IMR-90 (cell line): Measurements from ENCODE around the gene ZNF486. TPM values are rescaled to one million over a fixed set of nuclear protein-coding genes. Genes with fewer than 3 reads are reported as not detected.
"Not testable (repeated sequence)": the region's sequence is repeated elsewhere in the genome, so short reads cannot be mapped to it uniquely, and the experiment has no call there.

ENCODE experiments used
- ATAC-seq: fragments of 200-7000 bp; cut with Tn5 transposase; 2 replicates; pipeline ENCODE4 v1.9.1; 2020; ENCODE audit warnings: low read depth, mild to moderate bottlenecking, moderate library complexity
- BruUV-seq: library from RNA; stranded (reverse); fragments of 400-500 nt; replicated peaks from 2 replicates; lab custom pipeline; 2021; lab: Mats Ljungman, UMichigan
- CTCF ChIA-PET: fragments of 300-600 bp; formaldehyde crosslinking; extraction: SDS; loops from one replicate; lab custom pipeline; 2021; ENCODE audit warnings: antibody characterized with exemption; lab: Yijun Ruan, JAX
- POLR2A ChIA-PET: fragments of 300-600 bp; sonication (Branson Sonifier 250); formaldehyde crosslinking; loops from one replicate; lab custom pipeline; 2022; ENCODE audit warnings: antibody characterized with exemption; ENCODE audit not compliant: unreplicated experiment; lab: Charles Lee
- DNase-seq: peaks from one replicate; pipeline ENCODE4 v3.0.0; 2013
- H2AFZ ChIP-seq: replicated peaks from 2 replicates; pipeline ENCODE3; 2013; ENCODE audit warnings: low read length, mild to moderate bottlenecking; ENCODE audit not compliant: poor library complexity
- H2AK5ac ChIP-seq: 2 replicates; pipeline ENCODE4 v1.6.1; 2013; ENCODE audit warnings: low read depth, low read length, inconsistent platforms
- H2AK9ac ChIP-seq: replicated peaks from 2 replicates; pipeline ENCODE3; 2013; ENCODE audit warnings: mild to moderate bottlenecking, low read depth, low read length, moderate library complexity; ENCODE audit not compliant: poor library complexity
- H2BK120ac ChIP-seq: 2 replicates; pipeline ENCODE4 v1.6.1; 2013; ENCODE audit warnings: low read depth, low read length, inconsistent platforms
- H2BK15ac ChIP-seq: 3 replicates; pipeline ENCODE4 v1.6.1; 2013; ENCODE audit warnings: low read depth, low read length, inconsistent platforms
- H2BK20ac ChIP-seq: 2 replicates; pipeline ENCODE4 v1.6.1; 2013; ENCODE audit warnings: low read depth, mild to moderate bottlenecking, inconsistent platforms, low read length, moderate library complexity
- H2BK5ac ChIP-seq: 2 replicates; pipeline ENCODE4 v1.6.1; 2013; ENCODE audit warnings: mild to moderate bottlenecking, low read depth, low read length, inconsistent platforms; ENCODE audit not compliant: poor library complexity, severe bottlenecking
- H3K14ac ChIP-seq: replicated peaks from 2 replicates; pipeline ENCODE4 v1.6.1; 2013; ENCODE audit warnings: low read depth, low read length, inconsistent platforms
- H3K18ac ChIP-seq: 2 replicates; pipeline ENCODE4 v1.6.1; 2013; ENCODE audit warnings: low read depth, low read length, control low read depth
- H3K23ac ChIP-seq: 2 replicates; pipeline ENCODE4 v1.6.1; 2013; ENCODE audit warnings: low read depth, low read length, inconsistent platforms
- H3K27ac ChIP-seq: 2 replicates; pipeline ENCODE4 v1.5.1; 2013; ENCODE audit warnings: mild to moderate bottlenecking, control low read depth, low read length; ENCODE audit not compliant: insufficient read depth
- H3K27me3 ChIP-seq: 2 replicates; pipeline ENCODE4 v1.6.1; 2013; ENCODE audit warnings: low read length; ENCODE audit not compliant: control insufficient read depth, insufficient read depth
- H3K36me3 ChIP-seq: 2 replicates; pipeline ENCODE4 v1.6.1; 2013; ENCODE audit warnings: low read length, mixed read lengths; ENCODE audit not compliant: control insufficient read depth, insufficient read depth
- H3K4ac ChIP-seq: 2 replicates; pipeline ENCODE4 v1.6.1; 2013; ENCODE audit warnings: low read depth, low read length, inconsistent platforms
- H3K4me1 ChIP-seq: 2 replicates; pipeline ENCODE4 v1.6.1; 2013; ENCODE audit warnings: low read length, mixed read lengths; ENCODE audit not compliant: control insufficient read depth, insufficient read depth
- H3K4me2 ChIP-seq: 2 replicates; pipeline ENCODE4 v1.6.1; 2013; ENCODE audit warnings: low read depth, mild to moderate bottlenecking, control low read depth, low read length, moderate library complexity
- H3K4me3 ChIP-seq: 2 replicates; pipeline ENCODE4 v1.5.1; 2013; ENCODE audit warnings: low read depth, mild to moderate bottlenecking, control low read depth, low read length, moderate library complexity; ENCODE audit not compliant: insufficient read depth
- H3K56ac ChIP-seq: 2 replicates; pipeline ENCODE4 v1.6.1; 2013; ENCODE audit warnings: low read length, inconsistent platforms; ENCODE audit not compliant: insufficient read depth; ENCODE audit errors: extremely low read depth
- H3K79me1 ChIP-seq, 2 experiments: 2 replicates each; pipeline ENCODE4 v1.6.1; 2013; ENCODE audit warnings: low read length in 2 of 2, inconsistent platforms in 1 of 2, low read depth in 1 of 2
- H3K9ac ChIP-seq: 2 replicates; pipeline ENCODE4 v1.6.1; 2013; ENCODE audit warnings: low read depth, low read length, control low read depth
- H3K9me1 ChIP-seq: 2 replicates; pipeline ENCODE4 v1.6.1; 2013; ENCODE audit warnings: low read length, inconsistent platforms; ENCODE audit not compliant: insufficient read depth
- H3K9me3 ChIP-seq: 2 replicates; pipeline ENCODE4 v1.6.1; 2013; ENCODE audit warnings: low read length; ENCODE audit not compliant: control insufficient read depth, insufficient read depth
- H4K20me1 ChIP-seq: 2 replicates; pipeline ENCODE4 v1.6.1; 2013; ENCODE audit warnings: low read length, inconsistent platforms; ENCODE audit not compliant: insufficient read depth
- H4K5ac ChIP-seq: 2 replicates; pipeline ENCODE4 v1.6.1; 2013; ENCODE audit warnings: mild to moderate bottlenecking, low read depth, low read length, control low read depth
- H4K8ac ChIP-seq, 2 experiments: 2 replicates each; pipeline ENCODE4 v1.6.1; 2013; ENCODE audit warnings: low read depth in 2 of 2, low read length in 2 of 2, control low read depth in 1 of 2, inconsistent platforms in 1 of 2
- H4K91ac ChIP-seq: 2 replicates; pipeline ENCODE4 v1.6.1; 2013; ENCODE audit warnings: low read depth, low read length, inconsistent platforms; ENCODE audit not compliant: insufficient read depth
- CHD1 ChIP-seq: IDR thresholded peaks from 2 replicates; pipeline ENCODE4 v1.6.1; 2012; ENCODE audit warnings: low read depth, low read length, improper control_type of control experiment
- FOS ChIP-seq: fragments of 150-350 bp; IDR thresholded peaks from 2 replicates; pipeline ENCODE4 v1.6.1; 2016; ENCODE audit warnings: low read depth, low read length
- MXI1 ChIP-seq: IDR thresholded peaks from 2 replicates; pipeline ENCODE4 v1.6.1; 2012; ENCODE audit warnings: low read depth, mild to moderate bottlenecking, low read length, moderate library complexity, borderline replicate concordance
- RCOR1 ChIP-seq: IDR thresholded peaks from 2 replicates; pipeline ENCODE4 v1.6.1; 2012; ENCODE audit warnings: mild to moderate bottlenecking, low read length, improper control_type of control experiment; ENCODE audit not compliant: insufficient replicate concordance
- SMC3 ChIP-seq: fragments of 150-350 bp; IDR thresholded peaks from 2 replicates; pipeline ENCODE4 v1.6.1; 2016; ENCODE audit warnings: low read depth, mild to moderate bottlenecking, antibody characterized with exemption, low read length, moderate library complexity
- WGBS, 2 experiments: methylation state at CpG; one replicate each; pipeline versions ENCODE4 v1.1.5 to v1.1.7; 2013; ENCODE audit warnings: missing lambda C conversion rate in 2 of 2; ENCODE audit not compliant: insufficient read length in 1 of 2; ENCODE audit errors: extremely low coverage in 2 of 2; 5-methylcytosine and 5-hydroxymethylcytosine counted together
- dilution Hi-C: fragments of 300-500 bp; cut with HindIII; formaldehyde crosslinking; loops from one replicate; pipeline ENCODE4 v1.14.3; 2018; ENCODE audit warnings: low sequenced_read_pairs; ENCODE audit not compliant: unreplicated experiment
- in situ Hi-C: fragments of 300-500 bp; cut with MboI; formaldehyde crosslinking; loops from 3 replicates; pipeline ENCODE4 v1.14.3; 2019; ENCODE audit warnings: low sequenced_read_pairs, inconsistent platforms, mixed read lengths
- intact Hi-C: fragments of 100-400 bp; cut with micrococcal nuclease; formaldehyde crosslinking; loops from 2 replicates; pipeline ENCODE4 v1.10.0; 2022
- polyA plus RNA-seq, 3 experiments: library from polyadenylated mRNA; depleted of rRNA; stranded (reverse); fragments of >200 nt; gene quantifications; 2 replicates each; pipeline ENCODE4 v1.2.3, GENCODE V29; 2012; ENCODE audit warnings: low replicate concordance in 1 of 3
- total RNA-seq: library from RNA; depleted of rRNA; stranded (reverse); fragments of >200 nt; gene quantifications from 2 replicates; pipeline ENCODE4 v1.2.3, GENCODE V29; 2012
- TF ChIP-seq, protein P1 (sequence below): conservative IDR thresholded peaks from 2 replicates; pipeline ENCODE4 v1.5.1; 2012; ENCODE audit warnings: mild to moderate bottlenecking, low read depth, low read length, improper control_type of control experiment
- TF ChIP-seq, protein P2 (sequence below): fragments of 150-350 bp; IDR thresholded peaks from 2 replicates; pipeline ENCODE4 v1.6.1; 2016; ENCODE audit warnings: low read depth, mild to moderate bottlenecking, low read length, moderate library complexity, borderline replicate concordance

The ZNF486 gene
- total and polyA plus RNA-seq, 2 of the 4 experiments (the other 2 are of a cell fraction), result 2.2 to 4.1 TPM

DNA sequence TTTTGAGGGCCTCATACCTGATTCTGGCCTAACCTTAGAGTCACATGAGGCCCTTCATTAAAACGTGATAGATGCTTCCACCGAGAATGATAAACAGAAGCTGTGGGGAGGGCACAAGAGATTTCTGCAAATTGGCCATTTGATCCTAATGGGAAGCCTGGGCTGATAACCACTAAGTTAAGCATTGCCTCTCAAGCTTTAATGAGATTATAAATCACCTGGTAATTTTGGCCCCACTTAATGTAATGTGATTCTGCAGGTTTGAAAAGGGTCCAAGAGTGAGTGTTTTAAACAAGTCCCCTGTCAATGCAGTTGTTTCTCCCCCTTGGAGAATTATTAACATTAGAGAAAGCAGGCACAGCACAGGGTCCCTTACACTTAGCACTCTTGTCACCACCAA, 42.0 kb downstream of the ZNF486 start:
- Histone ChIP-seq H3K14ac (no peak overlapping the region), H2BK120ac (no peak overlapping the region), H3K56ac (no peak overlapping the region), H4K8ac (no peak overlapping the region), H2AFZ (no peak overlapping the region), H3K4me2 (no peak overlapping the region), H3K27ac (no peak overlapping the region), H2BK5ac (no peak overlapping the region), H3K9me1 (no peaks in the 10 kb centered on the region), H4K20me1 (no peaks in the 10 kb centered on the region), H3K79me1 (no peaks in the 10 kb centered on the region), H4K5ac (no peak overlapping the region), H2BK20ac (no peak overlapping the region), H3K23ac (no peak overlapping the region), H3K9me3 (no peaks in the 10 kb centered on the region; the same call in 1 of the 2 replicates), H3K27me3 (no peaks in the 10 kb centered on the region), H3K4me3 (no peak overlapping the region), H2BK15ac (no peak overlapping the region), H3K18ac (no peak overlapping the region), H4K91ac (no peak overlapping the region), H2AK5ac (no peak overlapping the region), H2AK9ac (no peak overlapping the region), H3K4ac (no peak overlapping the region), H3K9ac (no peak overlapping the region), H3K4me1 (no peaks in the 10 kb centered on the region), H3K36me3 (no peaks in the 10 kb centered on the region)
- dilution Hi-C loops (no loop called here), in situ Hi-C loops (no loop called here), intact Hi-C loops (no loop called here)
- ATAC-seq (no peak), DNase-seq (no peak)
- TF ChIP-seq SMC3 (no peak), MXI1 (no peak), CHD1 (no peak), FOS (no peak), RCOR1 (no peak)
- TF ChIP-seq, protein P1, sequence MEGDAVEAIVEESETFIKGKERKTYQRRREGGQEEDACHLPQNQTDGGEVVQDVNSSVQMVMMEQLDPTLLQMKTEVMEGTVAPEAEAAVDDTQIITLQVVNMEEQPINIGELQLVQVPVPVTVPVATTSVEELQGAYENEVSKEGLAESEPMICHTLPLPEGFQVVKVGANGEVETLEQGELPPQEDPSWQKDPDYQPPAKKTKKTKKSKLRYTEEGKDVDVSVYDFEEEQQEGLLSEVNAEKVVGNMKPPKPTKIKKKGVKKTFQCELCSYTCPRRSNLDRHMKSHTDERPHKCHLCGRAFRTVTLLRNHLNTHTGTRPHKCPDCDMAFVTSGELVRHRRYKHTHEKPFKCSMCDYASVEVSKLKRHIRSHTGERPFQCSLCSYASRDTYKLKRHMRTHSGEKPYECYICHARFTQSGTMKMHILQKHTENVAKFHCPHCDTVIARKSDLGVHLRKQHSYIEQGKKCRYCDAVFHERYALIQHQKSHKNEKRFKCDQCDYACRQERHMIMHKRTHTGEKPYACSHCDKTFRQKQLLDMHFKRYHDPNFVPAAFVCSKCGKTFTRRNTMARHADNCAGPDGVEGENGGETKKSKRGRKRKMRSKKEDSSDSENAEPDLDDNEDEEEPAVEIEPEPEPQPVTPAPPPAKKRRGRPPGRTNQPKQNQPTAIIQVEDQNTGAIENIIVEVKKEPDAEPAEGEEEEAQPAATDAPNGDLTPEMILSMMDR, result no peak
- TF ChIP-seq, protein P2, sequence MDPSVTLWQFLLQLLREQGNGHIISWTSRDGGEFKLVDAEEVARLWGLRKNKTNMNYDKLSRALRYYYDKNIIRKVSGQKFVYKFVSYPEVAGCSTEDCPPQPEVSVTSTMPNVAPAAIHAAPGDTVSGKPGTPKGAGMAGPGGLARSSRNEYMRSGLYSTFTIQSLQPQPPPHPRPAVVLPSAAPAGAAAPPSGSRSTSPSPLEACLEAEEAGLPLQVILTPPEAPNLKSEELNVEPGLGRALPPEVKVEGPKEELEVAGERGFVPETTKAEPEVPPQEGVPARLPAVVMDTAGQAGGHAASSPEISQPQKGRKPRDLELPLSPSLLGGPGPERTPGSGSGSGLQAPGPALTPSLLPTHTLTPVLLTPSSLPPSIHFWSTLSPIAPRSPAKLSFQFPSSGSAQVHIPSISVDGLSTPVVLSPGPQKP, result no peak
- no TSS peak for BruUV-seq
- CTCF ChIA-PET, result no interaction called here
- WGBS, 2 experiments, result no CpG with 5 or more reads among the region's 2 CpGs
- POLR2A ChIA-PET, result no interaction called here

DNA sequence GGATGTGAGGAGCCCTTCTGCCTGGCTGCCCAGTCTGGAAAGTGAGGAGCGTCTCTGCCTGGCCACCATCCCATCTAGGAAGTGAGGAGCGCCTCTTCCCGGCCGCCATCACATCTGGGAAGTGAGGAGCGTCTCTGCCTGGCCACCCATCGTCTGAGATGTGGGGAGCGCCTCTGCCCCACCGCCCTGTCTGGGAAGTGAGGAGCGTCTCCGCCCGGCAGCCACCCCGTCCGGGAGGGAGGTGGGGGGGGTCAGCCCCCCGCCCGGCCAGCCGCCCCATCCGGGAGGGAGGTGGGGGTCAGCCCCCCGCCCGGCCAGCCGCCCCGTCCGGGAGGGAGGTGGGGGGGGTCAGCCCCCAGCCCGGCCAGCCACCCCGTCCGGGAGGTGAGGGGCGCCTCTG, 47.4 kb downstream of the ZNF486 start:
- H2BK15ac ChIP-seq, H3K9ac ChIP-seq, H2AFZ ChIP-seq, H4K91ac ChIP-seq, H2BK5ac ChIP-seq, in situ Hi-C loops, H3K9me3 ChIP-seq, H4K20me1 ChIP-seq, H3K18ac ChIP-seq, H3K4me2 ChIP-seq, H2BK120ac ChIP-seq, CTCF ChIA-PET, H3K27ac ChIP-seq, H3K23ac ChIP-seq, intact Hi-C loops, H3K14ac ChIP-seq, H2AK5ac ChIP-seq, H3K79me1 ChIP-seq, H3K4me3 ChIP-seq, H3K9me1 ChIP-seq, BruUV-seq, H4K8ac ChIP-seq, H3K27me3 ChIP-seq, H2AK9ac ChIP-seq, ATAC-seq, H2BK20ac ChIP-seq, H3K4ac ChIP-seq, H3K4me1 ChIP-seq, DNase-seq, dilution Hi-C loops, H4K5ac ChIP-seq, POLR2A ChIA-PET, H3K56ac ChIP-seq, H3K36me3 ChIP-seq: not testable (repeated sequence)
- WGBS, 2 experiments, result no CpG with 5 or more reads among the region's 26 CpGs
